GM12891 (cell line): ENCODE results near the gene NUDT13.

Source experiments
- POLR2A ChIP-seq: IDR thresholded peaks from 2 replicates; pipeline ENCODE4 v1.6.1; 2011; ENCODE audit warnings: low read depth, low read length, control low read depth
- POLR2AphosphoS5 ChIP-seq: IDR thresholded peaks from 2 replicates; pipeline ENCODE4 v1.6.1; 2011; ENCODE audit warnings: low read depth, low read length, control low read depth

DNA sequence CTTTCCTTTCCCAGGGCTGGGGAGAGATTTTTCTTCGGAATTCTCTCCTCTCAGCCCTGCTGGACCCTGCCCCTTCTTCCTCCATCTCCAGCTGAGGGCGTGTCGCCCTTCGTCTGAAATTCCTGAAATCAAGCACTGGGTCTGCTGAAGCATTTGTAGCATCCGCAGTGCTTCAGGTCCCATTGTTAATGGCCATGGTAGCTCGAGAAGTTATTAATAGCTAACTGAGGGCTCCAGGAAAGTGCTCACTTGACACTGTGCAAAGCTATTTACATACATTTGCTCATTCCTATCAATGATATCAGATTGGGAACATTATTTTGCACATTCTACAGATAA, 58.2 kb downstream of the NUDT13 start:
- TF ChIP-seq POLR2A (no peak), POLR2AphosphoS5 (no peak)
